GM18951 (cell line): ENCODE measurements around the gene PTH.

ENCODE experiments used
- POLR2A ChIP-seq: IDR thresholded peaks from 4 replicates; pipeline ENCODE4 v1.6.1; 2011; ENCODE audit warnings: mild to moderate bottlenecking; ENCODE audit not compliant: insufficient read length, insufficient read depth; ENCODE audit errors: extremely low read depth
- in situ Hi-C: fragments of 300-500 bp; cut with MboI; formaldehyde crosslinking; loops from one replicate; pipeline ENCODE4 v1.12.0; 2022; ENCODE audit warnings: low sequenced_read_pairs, mixed read lengths, inconsistent platforms; ENCODE audit not compliant: unreplicated experiment

Gene PTH

DNA sequence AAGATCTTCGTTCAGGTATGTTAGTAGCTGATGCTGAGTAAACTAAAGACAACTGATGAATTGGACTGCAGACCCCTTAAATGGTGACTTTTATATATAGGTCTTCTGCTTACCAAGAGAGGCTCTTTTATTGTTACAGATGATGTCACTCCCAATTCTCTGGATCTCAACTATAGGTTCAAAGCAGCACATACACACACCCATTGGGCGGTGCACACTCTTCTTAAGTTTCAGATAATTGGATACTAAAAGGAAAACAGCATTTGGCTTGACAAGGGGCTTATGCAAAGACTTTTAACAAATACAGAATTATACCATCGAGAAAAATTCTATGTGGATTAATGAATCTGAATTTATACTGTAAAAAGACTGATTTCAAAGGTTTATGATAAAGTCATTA, at the start of gene PTH:
PTH (minus strand) TSS at position 69 of the 400 bp plus-strand sequence. CDS start 3,142 bp downstream, outside the sequence.
- in situ Hi-C loops, result no loop called here

DNA sequence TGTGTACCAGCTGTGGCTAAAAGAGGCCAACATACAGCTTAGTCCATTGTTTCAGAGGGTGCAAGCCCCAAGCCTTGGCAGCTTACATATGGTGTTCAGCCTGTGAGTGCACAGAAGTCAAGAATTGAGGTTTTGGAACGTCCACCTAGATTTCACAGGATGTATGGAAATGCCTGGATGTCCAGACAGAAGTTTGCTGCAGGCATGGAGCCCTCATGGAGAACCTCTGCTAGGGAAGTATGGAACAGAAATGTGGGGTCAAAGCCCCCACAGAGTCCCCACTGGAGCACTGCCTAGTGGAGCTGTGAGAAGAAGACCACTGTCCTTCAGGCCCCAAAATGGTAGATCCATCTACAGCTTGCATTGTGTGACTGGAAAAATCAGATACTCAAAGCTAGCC, 42.2 kb upstream of the PTH start:
- in situ Hi-C loops, result no loop called here
- no peak for TF ChIP-seq POLR2A

More for the DNA sequence above, at the start of gene PTH:
- no peak for TF ChIP-seq POLR2A

DNA sequence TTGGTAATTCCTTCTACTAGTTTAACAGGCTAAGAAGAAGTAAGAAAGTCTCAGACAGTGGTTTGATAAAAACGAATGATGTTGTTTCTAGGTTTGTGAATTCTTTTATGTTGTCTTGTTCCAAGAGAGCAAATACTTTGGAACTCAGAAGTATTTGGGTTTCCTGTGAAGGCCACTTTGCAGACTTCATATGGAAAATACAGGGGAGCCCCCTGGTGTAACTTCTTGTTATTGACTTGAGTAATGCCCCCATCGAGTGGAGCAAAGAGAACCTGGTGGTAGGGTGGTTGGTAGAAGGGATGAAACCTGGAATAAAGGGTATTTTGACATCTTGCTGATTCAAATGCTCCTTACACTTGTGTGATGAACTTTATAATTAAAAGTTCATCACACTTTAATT, 40.0 kb upstream of the PTH start:
- TF ChIP-seq POLR2A, result no peak
- in situ Hi-C loops, result no loop called here

DNA sequence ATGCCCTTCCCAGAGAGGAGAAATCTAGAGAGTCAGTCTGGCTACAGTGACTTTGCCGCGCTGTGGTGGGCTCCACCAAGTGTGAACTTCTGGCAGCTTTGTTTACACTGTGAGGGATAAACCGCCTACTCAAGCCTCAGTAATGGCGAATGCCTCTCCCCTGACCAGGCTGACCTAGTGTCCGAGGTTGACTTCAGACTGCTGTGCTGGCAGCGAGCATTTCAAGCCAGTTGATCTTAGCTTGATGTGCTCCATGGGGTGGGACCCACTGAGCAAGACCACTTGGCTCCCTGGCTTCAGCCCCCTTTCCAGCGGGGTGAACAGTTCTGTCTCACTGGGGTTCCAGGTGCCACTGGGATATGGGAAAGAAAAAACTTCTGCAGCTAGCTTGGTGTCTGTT, 38.6 kb upstream of the PTH start:
- in situ Hi-C loops, result no loop called here

DNA sequence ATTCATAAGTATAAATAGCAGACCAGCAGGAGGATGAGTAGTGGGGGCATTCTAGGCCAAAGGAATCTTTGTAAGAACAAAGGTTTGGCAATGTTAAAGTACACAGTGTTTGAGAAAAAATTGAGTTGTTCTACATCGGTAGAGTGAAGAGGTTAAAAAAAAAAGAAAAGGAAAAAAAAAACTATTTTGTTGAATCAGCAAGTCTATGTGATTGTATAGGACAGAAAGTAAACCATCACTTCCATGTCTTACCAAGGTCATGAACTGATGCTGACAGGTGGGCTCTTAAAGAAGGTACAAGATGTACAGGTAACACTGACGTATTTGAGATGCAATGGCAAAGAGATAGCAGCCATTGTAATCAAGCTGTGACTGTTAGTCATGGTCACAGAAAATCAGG, 29.5 kb upstream of the PTH start:
- no peak for TF ChIP-seq POLR2A
- in situ Hi-C loops, result no loop called here

More for the DNA sequence above, 38.6 kb upstream of the PTH start:
- no peak for TF ChIP-seq POLR2A

DNA sequence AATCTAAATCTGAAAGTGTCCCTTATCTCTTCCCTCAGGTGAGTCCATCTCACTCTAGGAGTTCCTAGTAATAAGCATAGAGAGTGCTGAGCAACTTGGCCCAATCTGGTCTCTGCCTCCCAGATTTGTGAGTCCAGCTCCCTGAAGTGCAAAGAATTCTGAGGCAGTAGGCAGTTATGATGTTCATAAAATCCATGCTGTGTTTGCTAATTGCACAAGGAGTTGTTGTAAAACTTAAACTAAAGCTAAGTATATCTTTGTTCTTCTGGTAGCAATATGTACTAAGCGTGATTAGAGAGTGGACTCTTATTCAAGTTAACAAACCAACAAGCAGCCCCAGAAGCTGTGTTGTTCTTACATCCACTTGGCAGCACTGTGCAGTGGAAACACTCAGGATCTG, 7.6 kb upstream of the PTH start:
- in situ Hi-C loops, result no loop called here
- TF ChIP-seq POLR2A, result no peak

DNA sequence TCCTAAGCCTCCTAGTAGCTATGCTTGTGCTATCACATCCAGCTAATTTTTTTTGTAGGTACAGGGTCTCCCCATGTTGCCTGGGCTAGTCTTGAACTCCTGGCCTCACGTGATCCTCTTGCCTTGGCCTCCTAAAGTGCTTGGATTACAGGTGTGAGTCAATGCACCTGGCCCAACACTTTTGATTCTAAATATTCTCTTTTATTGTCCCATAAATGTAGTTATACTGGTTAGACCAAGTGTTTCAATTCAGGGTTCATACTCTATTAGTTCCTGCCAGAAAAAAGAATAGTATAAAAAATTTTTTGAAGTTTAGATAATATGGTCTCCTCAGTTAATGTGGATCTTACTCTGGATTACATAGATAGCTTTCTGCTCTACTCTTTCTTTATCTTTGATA, 6.7 kb upstream of the PTH start:
- no peak for TF ChIP-seq POLR2A
- in situ Hi-C loops, result no loop called here

DNA sequence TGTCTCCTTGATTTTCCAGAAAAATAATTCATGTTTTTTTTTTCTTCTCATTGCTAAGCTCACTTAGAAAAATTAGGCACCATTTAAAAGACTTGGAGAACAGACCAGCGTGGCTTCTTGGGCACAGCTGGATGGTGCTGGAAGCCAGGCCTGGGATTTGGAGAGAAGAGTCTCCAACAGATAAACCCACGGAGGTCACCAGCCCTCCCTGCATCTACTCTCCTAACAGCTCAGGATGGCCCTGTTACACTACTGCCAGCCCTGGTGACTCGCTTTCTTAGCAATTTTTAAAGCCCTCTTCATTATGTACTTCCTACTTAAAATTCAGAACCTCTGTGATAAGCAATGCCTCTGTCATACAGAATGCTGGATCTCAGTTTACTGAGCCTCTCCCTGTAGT, 1.7 kb downstream of the PTH start:
- TF ChIP-seq POLR2A, result no peak
- in situ Hi-C loops, result no loop called here

DNA sequence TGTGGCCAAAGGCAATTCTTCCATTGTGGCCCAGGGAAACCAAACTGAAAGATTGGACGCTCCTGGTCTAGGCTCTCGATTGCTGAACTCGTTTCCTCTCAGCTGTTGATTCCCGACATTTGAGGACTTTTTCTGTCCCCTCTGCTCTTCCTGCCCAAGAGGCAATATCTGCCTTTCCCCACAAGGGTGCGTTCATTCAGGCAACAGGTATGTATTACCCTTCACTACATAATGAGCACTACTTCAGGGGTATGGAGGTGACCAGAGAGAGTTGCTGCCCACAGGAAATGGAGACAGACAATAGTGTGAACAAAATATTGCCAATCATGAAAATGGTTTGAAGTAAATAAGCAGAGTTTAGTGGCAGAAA, 8.2 kb downstream of the PTH start:
- in situ Hi-C loops, result no loop called here
- no peak for TF ChIP-seq POLR2A

DNA sequence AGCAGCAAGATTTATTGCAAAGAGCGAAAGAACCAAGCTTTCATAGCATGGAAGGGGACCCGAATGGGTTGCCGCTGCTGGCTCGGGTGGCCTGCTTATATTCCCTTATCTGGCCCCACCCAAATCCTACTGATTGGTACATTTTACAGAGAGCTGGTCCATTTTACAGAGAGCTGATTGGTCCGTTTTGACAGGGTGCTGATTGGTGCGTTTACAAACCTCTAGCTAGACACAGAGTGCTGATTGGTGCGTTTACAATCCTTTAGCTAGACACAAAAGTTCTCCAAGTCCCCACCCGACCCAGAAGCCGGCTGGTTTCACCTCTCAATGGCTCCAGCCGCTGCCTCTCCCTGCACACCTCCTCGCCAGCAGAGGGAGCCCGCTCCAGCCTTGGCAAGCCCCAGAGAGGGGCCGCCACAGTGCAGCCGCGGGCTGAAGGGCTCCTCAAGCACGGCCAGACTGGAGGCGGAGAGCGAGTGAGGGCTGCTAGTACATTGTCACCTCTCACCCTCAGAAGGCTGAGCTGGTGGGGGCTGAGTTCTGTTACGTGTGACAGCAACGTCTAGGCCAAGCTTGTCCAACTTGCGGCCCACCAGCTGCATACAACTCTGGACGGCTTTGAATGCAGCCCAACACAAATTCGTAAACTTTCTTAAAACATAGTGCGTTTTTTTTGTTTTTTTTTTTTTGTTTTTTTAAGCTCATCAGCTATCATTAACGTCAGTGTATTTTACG, 8.7 kb downstream of the PTH start:
- in situ Hi-C loops, result no loop called here
- TF ChIP-seq POLR2A, result no peak

DNA sequence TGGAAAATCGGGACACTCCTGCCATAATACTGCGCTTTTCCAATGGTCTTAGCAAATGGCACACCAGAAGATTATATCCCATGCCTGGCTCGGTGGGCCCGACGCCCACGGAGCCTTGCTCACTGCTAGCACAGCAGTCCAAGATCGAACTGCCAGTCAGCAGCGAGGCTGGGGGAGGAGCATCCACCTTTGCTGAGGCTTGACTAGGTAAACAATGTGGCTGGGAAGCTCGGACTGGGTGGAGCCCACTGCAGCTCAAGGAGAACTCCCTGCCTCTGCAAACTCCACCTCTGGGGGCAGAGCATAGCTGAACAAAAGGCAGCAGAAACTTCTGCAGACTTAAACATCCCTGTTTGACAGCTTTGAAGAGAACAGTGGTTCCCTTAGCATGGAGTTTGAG, 15.6 kb downstream of the PTH start:
- TF ChIP-seq POLR2A, result no peak
- in situ Hi-C loops, result no loop called here

DNA sequence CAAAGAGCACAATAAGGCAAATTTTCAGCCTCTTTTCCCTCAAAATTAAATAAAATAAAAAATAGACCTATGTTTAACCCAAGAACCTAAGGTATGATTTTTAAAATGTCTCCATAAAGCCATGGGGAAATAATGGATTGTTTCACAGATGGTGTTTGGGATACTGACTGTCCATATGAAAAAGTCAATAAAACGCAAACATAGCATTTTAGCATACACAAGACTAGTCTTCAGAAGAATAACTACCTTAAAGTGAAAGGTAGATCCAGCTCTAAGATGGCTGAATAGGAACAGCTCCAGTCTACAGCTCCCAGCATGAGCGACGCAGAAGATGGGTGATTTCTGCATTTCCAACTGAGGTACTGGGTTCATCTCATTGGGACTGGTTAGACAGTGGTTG, 16.1 kb downstream of the PTH start:
- no peak for TF ChIP-seq POLR2A
- in situ Hi-C loops, result no loop called here

DNA sequence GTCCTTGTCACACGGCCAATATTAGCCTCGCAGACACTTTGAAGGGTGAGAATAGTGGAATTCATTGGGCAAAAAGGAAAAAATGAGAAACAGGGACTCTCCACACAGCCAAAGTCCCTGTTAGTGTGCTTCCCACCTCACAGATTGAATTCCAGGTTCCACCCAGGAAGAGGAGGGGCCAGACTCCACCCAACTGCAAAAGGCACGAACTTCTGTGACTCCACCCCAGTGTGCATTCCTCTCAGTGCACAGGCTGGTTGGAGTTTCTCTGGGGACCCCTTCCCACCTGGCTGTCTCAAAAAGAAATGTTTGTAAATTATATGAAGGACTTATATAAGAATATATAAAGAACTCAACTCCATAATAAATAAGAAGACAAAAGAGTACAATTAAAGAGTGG, 20.7 kb downstream of the PTH start:
- in situ Hi-C loops, result no loop called here
- no peak for TF ChIP-seq POLR2A

DNA sequence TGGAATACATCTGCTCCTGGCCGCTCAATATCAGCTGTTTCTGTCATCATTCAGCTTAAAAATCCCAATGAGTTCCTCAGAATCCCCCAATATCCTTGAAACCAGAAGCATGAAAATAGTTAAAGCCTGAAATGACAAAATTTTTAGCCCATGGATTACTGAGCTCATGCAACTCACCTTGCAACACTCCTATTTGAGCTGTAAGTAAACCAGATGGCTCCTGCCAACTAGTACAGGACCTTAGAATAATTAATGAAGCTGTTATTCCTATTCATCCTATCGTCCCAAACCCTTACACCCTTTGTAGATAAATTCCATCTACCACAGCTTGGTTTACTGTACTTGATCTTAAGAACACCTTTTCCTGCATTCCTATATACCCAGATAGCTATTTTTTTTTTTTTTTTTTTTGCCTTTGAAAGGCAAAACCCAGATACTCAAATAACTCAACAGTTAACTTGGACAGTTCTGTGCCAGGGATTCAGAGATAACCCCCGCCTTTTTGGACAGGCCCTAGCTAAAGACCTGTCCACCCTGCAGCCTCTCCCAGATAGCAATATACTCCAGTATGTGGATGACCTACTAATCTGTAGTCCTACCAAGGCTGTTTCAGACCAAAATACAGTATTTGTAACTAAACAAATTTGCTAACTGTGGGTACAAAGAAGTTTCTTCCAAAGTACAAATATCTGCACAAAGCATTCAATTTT, 22.6 kb downstream of the PTH start:
- no peak for TF ChIP-seq POLR2A
- in situ Hi-C loops, result no loop called here
